ENCODE measurements around the gene OAT. TPM values are rescaled to one million over a fixed set of nuclear protein-coding genes. Genes with fewer than 3 reads are reported as not detected.

Gene OAT
- polyA plus RNA-seq, 2 of the 4 experiments (the other 2 are of a cell fraction) = 81.3 to 97.6 TPM

GRCh38 chr10:124387078-124387874 is 31.4 kb downstream of the OAT start:
- Histone ChIP-seq H3K27ac (no peak overlapping the region), H3K4me2 (no peak overlapping the region), H3K4me1 (no peaks in the 10 kb centered on the region; the same call in 2 of the 3 replicates), H3K9me3 (no peaks in the 10 kb centered on the region), H3K4me3 (no peak overlapping the region)
- ChIA-PET CTCF (interaction anchor here (1.2 to 24.7 kb wide), 3 partner anchors 115 to 805 kb away, joined by 3 to 581 read pairs (median 3); no protein-coding TSS in a partner anchor), POLR2A (no interaction called here)
- TF ChIP-seq RCOR1 (IDR thresholded peaks at IDR 0.05; ENCODE audit: low read depth, low read length) (no peak), ESRRA (IDR thresholded peaks at IDR 0.05; ENCODE audit: borderline replicate concordance, low read length) (no peak), EP300 (IDR thresholded peaks at IDR 0.05) (no peak), HOXB13 (CRISPR knock-in tag; IDR thresholded peaks at IDR 0.05; ENCODE audit: low read depth) (no peak)
- FAIRE-seq (no peak), DNase-seq (ENCODE audit: low read depth in 1 of 2, low spot score in 1 of 2) (peak; percentile 26 to 63), ATAC-seq (peak in 1 of 2 experiments; percentile 19; a peak in 1 of 6 replicates)
- 60% methylated on average over 6 of the region's 10 CpGs for WGBS (ENCODE audit: missing lambda C conversion rate)

DNA sequence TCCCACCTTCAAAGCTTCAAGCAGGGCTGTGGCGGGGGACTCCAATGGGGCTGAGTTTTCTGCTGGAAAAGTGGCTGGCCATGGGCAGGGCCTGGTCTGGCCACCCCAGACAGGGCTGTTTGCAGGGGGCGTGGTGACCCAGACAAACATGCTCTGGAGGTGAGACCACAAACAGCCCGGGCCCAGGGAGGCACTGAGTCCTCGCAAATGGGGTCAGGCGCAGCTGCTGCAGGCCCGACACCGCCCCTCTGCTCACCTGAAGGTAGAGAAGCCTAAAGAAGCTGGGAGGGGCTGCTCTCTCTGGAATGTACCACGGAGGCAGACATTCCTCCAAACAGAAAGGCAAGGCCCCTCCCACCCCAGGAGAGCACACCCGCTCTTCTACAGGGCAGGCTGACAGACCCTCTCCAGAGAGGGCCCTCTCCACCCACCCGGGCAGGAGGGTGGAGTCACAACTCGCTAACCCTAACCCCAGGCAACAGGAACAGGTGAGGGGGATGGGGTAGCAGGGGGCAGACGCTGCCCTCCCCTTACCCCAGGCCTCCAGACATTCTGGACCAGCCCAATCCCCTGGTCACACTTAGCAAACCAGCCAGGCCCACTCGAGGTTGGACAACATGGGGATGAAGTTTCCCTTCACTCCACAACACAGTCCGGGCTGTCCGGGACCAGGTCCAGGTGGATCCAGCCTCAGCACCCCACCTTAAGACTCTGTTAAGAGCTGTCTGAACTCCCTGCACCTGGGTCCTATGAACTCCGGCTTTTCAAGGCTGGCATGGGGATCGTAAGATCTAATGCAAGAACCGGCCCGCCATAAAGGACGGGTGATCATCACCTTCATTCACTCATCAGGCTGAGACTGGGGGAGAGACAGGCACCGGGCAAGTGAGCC is 32.3 kb downstream of the OAT start:
- no peak for FAIRE-seq
- Histone ChIP-seq H3K4me2 (no peak overlapping the region), H3K4me3 (no peak overlapping the region), H3K4me1 (no peaks in the 10 kb centered on the region; the same call in 2 of the 3 replicates), H3K27ac (no peak overlapping the region), H3K9me3 (no peaks in the 10 kb centered on the region)
- TF ChIP-seq EP300 (IDR thresholded peaks at IDR 0.05) (no peak), CEBPB (IDR thresholded peaks at IDR 0.05) (no peak), MAZ (IDR thresholded peaks at IDR 0.05; ENCODE audit: borderline replicate concordance, low read depth, low read length) (no peak), FOSL2 (IDR thresholded peaks at IDR 0.05) (no peak), FOSL2 (CRISPR knock-in tag; IDR thresholded peaks at IDR 0.05) (no peak), HOXA7 (CRISPR knock-in tag; IDR thresholded peaks at IDR 0.05) (no peak), FOSB (CRISPR knock-in tag; IDR thresholded peaks at IDR 0.05) (no peak), KDM5A (IDR thresholded peaks at IDR 0.05) (no peak), ZC3H11A (IDR thresholded peaks at IDR 0.05) (no peak), ESRRA (IDR thresholded peaks at IDR 0.05; ENCODE audit: borderline replicate concordance, low read length) (no peak), RCOR1 (IDR thresholded peaks at IDR 0.05; ENCODE audit: low read depth, low read length) (no peak), RARB (CRISPR knock-in tag; IDR thresholded peaks at IDR 0.05) (no peak)
- TF ChIP-seq, protein P1, sequence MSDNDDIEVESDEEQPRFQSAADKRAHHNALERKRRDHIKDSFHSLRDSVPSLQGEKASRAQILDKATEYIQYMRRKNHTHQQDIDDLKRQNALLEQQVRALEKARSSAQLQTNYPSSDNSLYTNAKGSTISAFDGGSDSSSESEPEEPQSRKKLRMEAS (IDR thresholded peaks at IDR 0.05) = no peak
- TF ChIP-seq, protein P2, sequence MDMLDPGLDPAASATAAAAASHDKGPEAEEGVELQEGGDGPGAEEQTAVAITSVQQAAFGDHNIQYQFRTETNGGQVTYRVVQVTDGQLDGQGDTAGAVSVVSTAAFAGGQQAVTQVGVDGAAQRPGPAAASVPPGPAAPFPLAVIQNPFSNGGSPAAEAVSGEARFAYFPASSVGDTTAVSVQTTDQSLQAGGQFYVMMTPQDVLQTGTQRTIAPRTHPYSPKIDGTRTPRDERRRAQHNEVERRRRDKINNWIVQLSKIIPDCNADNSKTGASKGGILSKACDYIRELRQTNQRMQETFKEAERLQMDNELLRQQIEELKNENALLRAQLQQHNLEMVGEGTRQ (IDR thresholded peaks at IDR 0.05) = no peak
- no peak for ATAC-seq
- CTCF ChIA-PET = interaction anchor here (1.5 to 24.7 kb wide), 2 partner anchors 116 to 387 kb away, joined by 3 to 581 read pairs; no protein-coding TSS in a partner anchor
- POLR2A ChIA-PET = no interaction called here
- DNase-seq (ENCODE audit: low read depth in 1 of 2, low spot score in 1 of 2) = no peak
- 76% methylated on average over 16 of the region's 21 CpGs for WGBS (ENCODE audit: missing lambda C conversion rate)

GRCh38 chr10:124385627-124386185 is 33.0 kb downstream of the OAT start:
- ChIA-PET POLR2A (no interaction called here), CTCF (interaction anchor here (24.7 kb wide), 1 partner anchor 386 kb away, joined by 581 read pairs; no protein-coding TSS in a partner anchor)
- Histone ChIP-seq H3K27ac (no peak overlapping the region), H3K4me3 (no peak overlapping the region), H3K4me1 (no peaks in the 10 kb centered on the region; the same call in 2 of the 3 replicates), H3K9me3 (no peaks in the 10 kb centered on the region), H3K4me2 (no peak overlapping the region)
- TF ChIP-seq EHF (CRISPR knock-in tag; IDR thresholded peaks at IDR 0.05) = no peak
- FAIRE-seq (no peak), DNase-seq (ENCODE audit: low read depth in 1 of 2, low spot score in 1 of 2) (no peak), ATAC-seq (no peak)
- WGBS (ENCODE audit: missing lambda C conversion rate) = 82% methylated on average over 12 of the region's 12 CpGs

Measured in A549 (cell line).